ENCODE data around the gene HSPH1.
"Not testable (repeated sequence)": the region's sequence is repeated elsewhere in the genome, so short reads cannot be mapped to it uniquely, and the experiment has no call there.

The HSPH1 gene

GRCh38 chr13:31110169-31110568 lies 51.5 kb downstream of the HSPH1 start:
- no peak for TF ChIP-seq CTCF (IDR thresholded peaks at IDR 0.05; ENCODE audit: insufficient read depth, missing control alignments)
- no peak for DNase-seq (ENCODE audit: insufficient read length, low spot score)
- FAIRE-seq: no peak

- no peak for TF ChIP-seq CTCF (IDR thresholded peaks at IDR 0.05; ENCODE audit: insufficient read depth, missing control alignments)
- DNase-seq (ENCODE audit: insufficient read length, low spot score) (no peak), FAIRE-seq (no peak)
These were observed 54.6 kb downstream of the HSPH1 start for GRCh38 chr13:31107109-31107508.

- FAIRE-seq (no peak), DNase-seq (ENCODE audit: insufficient read length, low spot score) (no peak)
- no peak for TF ChIP-seq CTCF (IDR thresholded peaks at IDR 0.05; ENCODE audit: insufficient read depth, missing control alignments)
These were observed 55.8 kb downstream of the HSPH1 start for GRCh38 chr13:31105856-31106255.

GRCh38 chr13:31105020-31105795 lies 56.5 kb downstream of the HSPH1 start:
- DNase-seq (ENCODE audit: insufficient read length, low spot score) (no peak), FAIRE-seq (no peak)
- no peak for TF ChIP-seq CTCF (IDR thresholded peaks at IDR 0.05; ENCODE audit: insufficient read depth, missing control alignments)

- FAIRE-seq (no peak), DNase-seq (ENCODE audit: insufficient read length, low spot score) (no peak)
- no peak for TF ChIP-seq CTCF (IDR thresholded peaks at IDR 0.05; ENCODE audit: insufficient read depth, missing control alignments)
These were observed 58.8 kb downstream of the HSPH1 start for GRCh38 chr13:31102905-31103304.

- no peak for TF ChIP-seq CTCF (IDR thresholded peaks at IDR 0.05; ENCODE audit: insufficient read depth, missing control alignments)
- no peak for FAIRE-seq
- DNase-seq (ENCODE audit: insufficient read length, low spot score): no peak
These were observed 60.1 kb downstream of the HSPH1 start for GRCh38 chr13:31101472-31102170.

- FAIRE-seq: no peak
- no peak for DNase-seq (ENCODE audit: insufficient read length, low spot score)
- TF ChIP-seq CTCF (IDR thresholded peaks at IDR 0.05; ENCODE audit: insufficient read depth, missing control alignments): no peak
These were observed 61.0 kb downstream of the HSPH1 start for GRCh38 chr13:31100721-31101120.

- FAIRE-seq; DNase-seq (ENCODE audit: insufficient read length, low spot score): not testable (repeated sequence)
These were observed 63.7 kb downstream of the HSPH1 start for GRCh38 chr13:31097911-31098434.

All from D721Med (cell line).